Adrenal gland (tissue), 12 donors: ENCODE data around the gene FAM124B. TPM values are rescaled to one million over a fixed set of nuclear protein-coding genes. Genes with fewer than 3 reads are reported as not detected.
A peak's percentile ranks its signal among the peaks of the same experiment; 100 is the strongest.

Source experiments
- DNase-seq, 7 donors: peaks; one replicate each; pipeline ENCODE4 v3.0.0-alpha.2; 2019 to 2020
- H3K27ac ChIP-seq, 5 donors: fragments of 200-600 bp; sonication (generic) in 4 of 5; 1 replicate in 3 of 5; 2 replicates in 2 of 5; pipeline versions ENCODE4 v1.5.1 to v1.8.0; 2016 to 2020; ENCODE audit warnings: mild to moderate bottlenecking in 1 of 5
- H3K27me3 ChIP-seq: fragments of 200-600 bp; 2 replicates; pipeline ENCODE4 v1.8.0; 2021
- H3K36me3 ChIP-seq, 2 donors: fragments of 200-600 bp; replicated peaks in 1 of 2; 1 replicate in 1 of 2; 2 replicates in 1 of 2; pipeline versions ENCODE4 v1.5.1 to v1.8.0; 2018 to 2022
- H3K4me1 ChIP-seq, 2 donors: fragments of 200-600 bp; replicated peaks in 1 of 2; 1 replicate in 1 of 2; 2 replicates in 1 of 2; pipeline versions ENCODE4 v1.5.1 to v1.8.0; 2018 to 2021
- H3K4me3 ChIP-seq, 4 donors: fragments of 200-600 bp; sonication (generic) in 3 of 4; one replicate each; pipeline ENCODE4 v1.5.1; 2016 to 2018
- H3K9me3 ChIP-seq, 3 donors: fragments of 200-600 bp; sonication (generic) in 1 of 3; replicated peaks in 1 of 3; 1 replicate in 2 of 3; 2 replicates in 1 of 3; pipeline versions ENCODE4 v1.5.1 to v1.8.0; 2016 to 2021
- CTCF ChIP-seq, 6 experiments: fragments of 450-650 bp in 4 of 6; fragments of 200-600 bp in 2 of 6; sonication (generic) in 1 of 6; IDR thresholded peaks; 1 replicate in 5 of 6; 2 replicates in 1 of 6; pipeline versions ENCODE4 v1.5.1 to v1.8.0; 2016 to 2021; ENCODE audit warnings: antibody characterized with exemption in 6 of 6, mild to moderate bottlenecking in 2 of 6, moderate library complexity in 1 of 6
- POLR2A ChIP-seq, 2 donors: fragments of 450-650 bp; IDR thresholded peaks; one replicate each; pipeline ENCODE4 v1.6.1; 2017; ENCODE audit warnings: antibody characterized with exemption in 2 of 2, mild to moderate bottlenecking in 2 of 2, moderate library complexity in 1 of 2
- WGBS, 4 donors: extraction: QIAGEN DNeasy Blood & Tissue Kit in 2 of 4; methylation state at CpG; one replicate each; pipeline versions ENCODE4 v1.1.5 to v1.1.7; 2013 to 2017; 5-methylcytosine and 5-hydroxymethylcytosine counted together
- intact Hi-C, 2 donors: fragments of 100-400 bp; cut with DNase I; formaldehyde crosslinking; loops; one replicate each; pipeline versions ENCODE4 v1.14.1 to v1.15.0; 2022 to 2023
- polyA plus RNA-seq, 3 donors: library from polyadenylated mRNA; stranded (reverse); fragments of 200-250 nt in 2 of 3; fragments of 350-450 nt in 1 of 3; fragmentation: Illumina TruSeq in 1 of 3; extraction: RNeasy Lipid Tissue Mini Kit (QIAGEN cat#74804) in 1 of 3; gene quantifications; one replicate each; pipeline ENCODE4 v1.2.3, GENCODE V29; 2013 to 2014
- total RNA-seq, 9 donors: library from RNA; depleted of rRNA in 4 of 9; stranded (reverse); fragments of >200 nt in 4 of 9; fragments of 120-200 nt in 1 of 9; fragmentation: NEBNext Ultra II Directional in 1 of 9; extraction: Animal tissue kit (Norgen Biotek cat#: 25700) in 1 of 9; gene quantifications; one replicate each; pipeline versions ENCODE4 v1.1.0 to v1.2.4, GENCODE V29; 2013 to 2023
- donor health status: healthy with polysubstance abuse.
- donor health status: Bipolar disorder and iron deficiency.
- donor health status: DM: yes; HTN: yes; CAD: no.
- donor health status: DM: no; HTN: no; CAD: no.
- donor health status: DM: no; HTN: no; CAD: no.
- donor health status: DM: yes; HTN: yes; CAD: no.

Gene FAM124B
- total and polyA plus RNA-seq, 12 donors, result 0.16 to 1.1 (median 0.54) TPM; not detected in 2

DNA sequence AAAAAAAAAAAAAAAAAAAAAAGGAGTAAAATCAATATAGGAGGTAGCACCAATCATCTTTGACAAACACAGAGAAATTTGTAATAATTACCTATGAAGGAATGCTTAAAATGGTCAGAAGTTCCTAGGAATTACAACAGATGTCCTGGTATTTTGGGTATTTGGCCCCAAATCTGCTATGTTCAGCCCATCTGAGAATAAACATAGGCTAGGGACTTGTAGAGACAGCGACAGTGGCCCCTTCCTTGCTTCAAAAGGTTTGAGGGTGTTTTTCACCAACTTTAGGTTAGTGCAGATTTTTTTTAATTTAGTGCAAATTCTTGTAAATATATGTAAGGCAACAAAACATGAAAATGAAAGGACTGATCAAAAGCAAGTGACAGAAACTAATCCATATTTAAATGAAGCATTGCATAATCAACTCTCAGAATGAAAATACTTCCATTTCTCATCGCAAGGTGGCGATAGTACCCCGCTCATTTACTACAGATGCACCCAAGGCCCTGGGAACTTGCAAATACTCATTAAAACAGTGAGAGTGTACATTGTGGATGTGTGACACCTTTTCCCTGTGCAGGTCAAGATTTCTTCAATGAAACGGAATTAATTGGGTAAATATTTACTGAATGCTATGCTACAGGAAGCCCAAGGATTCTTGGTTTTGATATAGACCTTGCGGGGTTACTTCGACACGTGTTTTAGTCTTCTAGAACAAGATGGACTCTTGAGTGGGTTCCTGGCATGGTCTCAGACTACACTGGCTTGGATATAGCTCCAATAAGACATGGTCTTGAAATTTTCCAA lies 44.6 kb downstream of the FAM124B start:
- H3K4me3 ChIP-seq, result no peak overlapping the region
- no peaks in the 10 kb centered on the region for H3K9me3 ChIP-seq
- no peaks in the 10 kb centered on the region for H3K4me1 ChIP-seq
- WGBS, 4 donors, result 48 to 50% (median 49%) methylated on average over 8 of the region's 8 CpGs
- H3K27me3 ChIP-seq, result no peaks in the 10 kb centered on the region
- no peak overlapping the region for H3K27ac ChIP-seq
- DNase-seq, result peak; percentile 36 to 77 (median 53)
- no peaks in the 10 kb centered on the region for H3K36me3 ChIP-seq
- peak; percentile 65 to 94 (median 85) for TF ChIP-seq CTCF (IDR thresholded peaks at IDR 0.05)
- no peak for TF ChIP-seq POLR2A (IDR thresholded peaks at IDR 0.05)
- intact Hi-C loops, result loop anchor here in 1 of 2 donors (10.0 kb wide), 2 partner anchors 88 to 648 kb away; no protein-coding TSS in a partner anchor

DNA sequence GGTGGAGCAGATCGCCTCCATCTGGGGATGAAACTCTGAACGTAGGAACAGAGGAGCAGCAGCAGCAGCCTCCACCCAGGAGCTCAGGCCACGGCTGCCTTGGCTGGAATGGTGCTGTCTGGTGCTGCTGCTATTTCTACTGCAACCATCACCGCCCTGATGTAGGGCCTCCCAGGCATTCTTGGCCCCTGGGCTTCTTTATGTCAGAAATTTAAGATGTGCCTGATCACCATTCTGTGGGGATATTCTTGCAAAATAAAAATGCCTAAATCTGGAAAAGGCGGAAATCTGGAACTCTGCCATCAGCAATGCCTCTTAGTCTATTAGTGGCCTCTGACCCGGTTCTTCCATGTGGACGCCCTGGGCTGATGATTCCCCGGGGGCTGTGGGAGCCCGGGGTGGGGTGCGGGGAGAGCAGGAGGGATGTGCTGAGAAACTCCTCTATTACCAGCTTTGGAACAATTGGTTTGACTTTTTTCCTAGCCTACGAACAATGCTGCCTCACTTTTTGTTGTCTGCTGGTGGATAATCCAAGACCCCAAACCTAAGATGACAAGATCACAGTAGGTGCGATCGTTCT lies 47.2 kb downstream of the FAM124B start:
- Histone ChIP-seq H3K4me1 (no peaks in the 10 kb centered on the region), H3K36me3 (no peaks in the 10 kb centered on the region), H3K27me3 (no peaks in the 10 kb centered on the region), H3K9me3 (no peaks in the 10 kb centered on the region), H3K27ac (no peak overlapping the region), H3K4me3 (no peak overlapping the region)
- DNase-seq, result no peak
- TF ChIP-seq POLR2A (IDR thresholded peaks at IDR 0.05) (no peak), CTCF (IDR thresholded peaks at IDR 0.05) (no peak)
- intact Hi-C loops, result loop anchor here in 1 of 2 donors (10.0 kb wide), 2 partner anchors 90 to 650 kb away; no protein-coding TSS in a partner anchor
- 67 to 82% (median 71%) methylated on average over 13 of the region's 13 CpGs for WGBS, 4 donors

- Histone ChIP-seq H3K4me1 (no peaks in the 10 kb centered on the region), H3K27me3 (no peaks in the 10 kb centered on the region), H3K36me3 (no peaks in the 10 kb centered on the region), H3K9me3 (no peaks in the 10 kb centered on the region), H3K4me3 (no peak overlapping the region), H3K27ac (no peak overlapping the region)
- 91 to 100% (median 96%) methylated on average over 1 of the region's 1 CpG for WGBS, 4 donors
- TF ChIP-seq POLR2A (IDR thresholded peaks at IDR 0.05), result no peak
- TF ChIP-seq CTCF (IDR thresholded peaks at IDR 0.05), result no peak
- DNase-seq, result no peak
- intact Hi-C loops, result loop anchor here in 1 of 2 donors (10.0 kb wide), 2 partner anchors 94 to 654 kb away; no protein-coding TSS in a partner anchor
These were observed 51.2 kb downstream of the FAM124B start for GRCh38 chr2:224350703-224351102.

DNA sequence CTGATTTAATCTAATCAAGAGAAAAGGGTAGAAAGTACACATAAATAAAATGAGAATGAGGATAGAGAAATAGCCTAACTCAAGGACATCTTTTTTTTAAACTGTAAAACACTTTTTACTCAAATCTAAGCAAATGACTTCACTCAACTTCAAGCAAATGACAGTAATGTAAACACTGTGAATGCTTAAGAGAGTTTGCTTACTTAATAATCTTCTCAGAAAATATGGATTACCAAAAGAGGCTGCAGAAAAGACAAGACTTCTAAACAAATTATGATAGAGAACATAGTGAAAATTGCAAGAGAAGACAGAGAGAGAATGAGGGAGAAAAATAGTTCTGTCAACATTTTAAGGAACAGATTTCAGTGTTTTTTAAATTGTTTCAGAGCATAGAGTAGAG lies 52.5 kb downstream of the FAM124B start:
- Histone ChIP-seq H3K4me3 (no peak overlapping the region), H3K27ac (no peak overlapping the region), H3K9me3 (no peaks in the 10 kb centered on the region), H3K4me1 (no peaks in the 10 kb centered on the region), H3K27me3 (no peaks in the 10 kb centered on the region), H3K36me3 (no peaks in the 10 kb centered on the region)
- TF ChIP-seq POLR2A (IDR thresholded peaks at IDR 0.05) (no peak), CTCF (IDR thresholded peaks at IDR 0.05) (no peak)
- intact Hi-C loops, result no loop called here
- no peak for DNase-seq
